ENCODE results near the gene ZNF516.
A peak's percentile ranks its signal among the peaks of the same experiment; 100 is the strongest.

The ZNF516 gene

GRCh38 chr18:76455003-76455676 lies 39.9 kb downstream of the ZNF516 start:
- Histone ChIP-seq H2BK15ac (ENCODE audit: low read depth, poor library complexity, severe bottlenecking) (no peak overlapping the region), H2AFZ (ENCODE audit: low read depth, low read length) (no peak overlapping the region), H3K9ac (ENCODE audit: low read length) (no peak overlapping the region), H3K9me3 (ENCODE audit: control insufficient read depth, low read length) (no peaks in the 10 kb centered on the region), H3K27me3 (ENCODE audit: control insufficient read depth in 1 of 2, insufficient read depth in 1 of 2, low read length in 2 of 2) (no peaks in the 10 kb centered on the region), H3K14ac (ENCODE audit: low read length in 2 of 2) (no peak overlapping the region), H2BK12ac (ENCODE audit: low read length in 2 of 2) (peak overlapping the region in 1 of 2 experiments; percentile 65), H3K18ac (ENCODE audit: low read depth in 1 of 2, low read length in 2 of 2) (peak overlapping the region; percentile 57 to 79), H2BK5ac (ENCODE audit: low read depth, low read length, poor library complexity, severe bottlenecking) (no peak overlapping the region), H2BK120ac (ENCODE audit: low read depth, low read length) (no peak overlapping the region), H3K4ac (ENCODE audit: low read depth in 1 of 2, low read length in 2 of 2) (peak overlapping the region in 1 of 2 experiments; percentile 65), H3K27ac (ENCODE audit: low read length, poor library complexity, severe bottlenecking) (peak overlapping the region; percentile 3), H3K36me3 (ENCODE audit: control insufficient read depth in 1 of 2, insufficient read depth in 2 of 2, low read depth in 1 of 2, low read length in 2 of 2) (peaks cover 6 to 13% of the 10 kb centered on the region in 2 experiments), H4K91ac (ENCODE audit: low read length) (no peak overlapping the region), H4K8ac (ENCODE audit: low read length) (peak overlapping the region; percentile 10), H2AK5ac (ENCODE audit: low read length, severe bottlenecking) (peak overlapping the region; percentile 14), H3K23ac (ENCODE audit: low read length in 2 of 2) (no peak overlapping the region), H3K79me1 (replicated peaks; ENCODE audit: low read length, poor library complexity, severe bottlenecking) (peaks cover 6% of the 10 kb centered on the region), H3K4me2 (ENCODE audit: low read length, poor library complexity, severe bottlenecking) (no peak overlapping the region), H3K4me3 (ENCODE audit: insufficient read depth in 1 of 2, low read depth in 1 of 2, low read length in 2 of 2) (no peak overlapping the region), H3K4me1 (ENCODE audit: control insufficient read depth, insufficient read depth, low read depth, low read length) (peaks cover 45% of the 10 kb centered on the region)
- 37% methylated on average over 7 of the region's 8 CpGs for WGBS
- DNase-seq, result peak; percentile 71

DNA sequence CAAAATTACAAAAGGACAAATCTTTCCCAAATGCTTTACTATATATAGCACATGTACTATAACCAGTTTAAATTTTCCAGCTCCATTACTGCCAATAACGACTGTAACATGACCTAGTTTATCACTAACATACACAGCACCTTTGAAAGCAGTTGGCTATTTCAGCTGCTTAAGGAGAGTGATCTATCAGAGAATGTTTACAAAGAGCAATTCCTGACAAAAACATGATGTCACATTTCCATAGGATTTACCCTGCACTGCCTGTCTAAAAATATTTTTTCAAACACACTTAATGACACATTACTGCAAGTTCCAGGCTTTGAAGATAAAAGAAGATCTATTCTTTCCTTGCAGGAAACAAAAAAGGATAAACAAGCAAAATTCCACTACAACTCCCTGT lies 40.6 kb downstream of the ZNF516 start:
- Histone ChIP-seq H3K27ac (ENCODE audit: low read length, poor library complexity, severe bottlenecking) (no peak overlapping the region), H3K4me1 (ENCODE audit: control insufficient read depth, insufficient read depth, low read depth, low read length) (peaks cover 40% of the 10 kb centered on the region), H3K9me3 (ENCODE audit: control insufficient read depth, low read length) (no peaks in the 10 kb centered on the region), H4K8ac (ENCODE audit: low read length) (no peak overlapping the region), H3K23ac (ENCODE audit: low read length in 2 of 2) (no peak overlapping the region), H2BK15ac (ENCODE audit: low read depth, poor library complexity, severe bottlenecking) (no peak overlapping the region), H2BK12ac (ENCODE audit: low read length in 2 of 2) (no peak overlapping the region), H3K4me3 (ENCODE audit: insufficient read depth in 1 of 2, low read depth in 1 of 2, low read length in 2 of 2) (no peak overlapping the region), H3K18ac (ENCODE audit: low read depth in 1 of 2, low read length in 2 of 2) (no peak overlapping the region), H3K27me3 (ENCODE audit: control insufficient read depth in 1 of 2, insufficient read depth in 1 of 2, low read length in 2 of 2) (no peaks in the 10 kb centered on the region), H3K4ac (ENCODE audit: low read depth in 1 of 2, low read length in 2 of 2) (no peak overlapping the region), H3K36me3 (ENCODE audit: control insufficient read depth in 1 of 2, insufficient read depth in 2 of 2, low read depth in 1 of 2, low read length in 2 of 2) (peaks cover 6 to 11% of the 10 kb centered on the region in 2 experiments), H3K79me1 (replicated peaks; ENCODE audit: low read length, poor library complexity, severe bottlenecking) (peaks cover 6% of the 10 kb centered on the region), H4K91ac (ENCODE audit: low read length) (no peak overlapping the region), H2BK120ac (ENCODE audit: low read depth, low read length) (no peak overlapping the region), H3K14ac (ENCODE audit: low read length in 2 of 2) (no peak overlapping the region), H3K9ac (ENCODE audit: low read length) (no peak overlapping the region), H2AFZ (ENCODE audit: low read depth, low read length) (no peak overlapping the region), H3K4me2 (ENCODE audit: low read length, poor library complexity, severe bottlenecking) (no peak overlapping the region), H2AK5ac (ENCODE audit: low read length, severe bottlenecking) (no peak overlapping the region), H2BK5ac (ENCODE audit: low read depth, low read length, poor library complexity, severe bottlenecking) (no peak overlapping the region)
- WGBS, result 0% methylated on average over 1 of the region's 1 CpG
- DNase-seq, result peak; percentile 75

DNA sequence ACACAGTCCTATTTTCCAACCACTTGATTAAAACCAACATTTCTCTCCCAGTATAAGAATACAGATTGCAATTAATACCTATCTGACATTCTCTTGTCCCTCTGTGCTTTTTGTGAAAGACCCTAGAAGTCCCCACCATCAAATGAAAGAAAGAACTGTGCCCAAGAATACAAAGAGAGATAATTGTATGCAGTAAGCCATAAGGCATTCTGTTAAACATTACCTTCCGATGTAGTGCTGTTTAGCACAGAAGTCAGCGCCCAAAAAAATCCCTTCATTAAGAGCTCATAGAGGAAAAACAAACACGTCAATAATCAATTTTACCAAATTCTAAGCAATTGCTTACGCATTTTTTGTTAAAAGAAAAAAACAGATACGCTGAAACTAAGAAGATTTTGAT lies 41.1 kb downstream of the ZNF516 start:
- H2AFZ ChIP-seq (ENCODE audit: low read depth, low read length), result no peak overlapping the region
- H3K14ac ChIP-seq (ENCODE audit: low read length in 2 of 2), result no peak overlapping the region
- no peaks in the 10 kb centered on the region for H3K27me3 ChIP-seq (ENCODE audit: control insufficient read depth in 1 of 2, insufficient read depth in 1 of 2, low read length in 2 of 2)
- H3K9ac ChIP-seq (ENCODE audit: low read length), result no peak overlapping the region
- no peak for DNase-seq
- no peak overlapping the region for H3K18ac ChIP-seq (ENCODE audit: low read depth in 1 of 2, low read length in 2 of 2)
- 76% methylated on average over 2 of the region's 5 CpGs for WGBS
- no peak overlapping the region for H4K91ac ChIP-seq (ENCODE audit: low read length)
- no peak overlapping the region for H4K8ac ChIP-seq (ENCODE audit: low read length)
- H3K9me3 ChIP-seq (ENCODE audit: control insufficient read depth, low read length), result no peaks in the 10 kb centered on the region
- H3K23ac ChIP-seq (ENCODE audit: low read length in 2 of 2), result no peak overlapping the region
- H3K4ac ChIP-seq (ENCODE audit: low read depth in 1 of 2, low read length in 2 of 2), result no peak overlapping the region
- H2BK120ac ChIP-seq (ENCODE audit: low read depth, low read length), result no peak overlapping the region
- no peak overlapping the region for H2BK5ac ChIP-seq (ENCODE audit: low read depth, low read length, poor library complexity, severe bottlenecking)
- H3K27ac ChIP-seq (ENCODE audit: low read length, poor library complexity, severe bottlenecking), result no peak overlapping the region
- peaks cover 39% of the 10 kb centered on the region for H3K4me1 ChIP-seq (ENCODE audit: control insufficient read depth, insufficient read depth, low read depth, low read length)
- H3K4me2 ChIP-seq (ENCODE audit: low read length, poor library complexity, severe bottlenecking), result peak overlapping the region; percentile 17
- peaks cover 6 to 7% of the 10 kb centered on the region in 2 experiments for H3K36me3 ChIP-seq (ENCODE audit: control insufficient read depth in 1 of 2, insufficient read depth in 2 of 2, low read depth in 1 of 2, low read length in 2 of 2)
- no peak overlapping the region for H2AK5ac ChIP-seq (ENCODE audit: low read length, severe bottlenecking)
- no peak overlapping the region for H2BK12ac ChIP-seq (ENCODE audit: low read length in 2 of 2)
- H2BK15ac ChIP-seq (ENCODE audit: low read depth, poor library complexity, severe bottlenecking), result no peak overlapping the region
- H3K4me3 ChIP-seq (ENCODE audit: insufficient read depth in 1 of 2, low read depth in 1 of 2, low read length in 2 of 2), result no peak overlapping the region
- H3K79me1 ChIP-seq (replicated peaks; ENCODE audit: low read length, poor library complexity, severe bottlenecking), result peaks cover 10% of the 10 kb centered on the region

DNA sequence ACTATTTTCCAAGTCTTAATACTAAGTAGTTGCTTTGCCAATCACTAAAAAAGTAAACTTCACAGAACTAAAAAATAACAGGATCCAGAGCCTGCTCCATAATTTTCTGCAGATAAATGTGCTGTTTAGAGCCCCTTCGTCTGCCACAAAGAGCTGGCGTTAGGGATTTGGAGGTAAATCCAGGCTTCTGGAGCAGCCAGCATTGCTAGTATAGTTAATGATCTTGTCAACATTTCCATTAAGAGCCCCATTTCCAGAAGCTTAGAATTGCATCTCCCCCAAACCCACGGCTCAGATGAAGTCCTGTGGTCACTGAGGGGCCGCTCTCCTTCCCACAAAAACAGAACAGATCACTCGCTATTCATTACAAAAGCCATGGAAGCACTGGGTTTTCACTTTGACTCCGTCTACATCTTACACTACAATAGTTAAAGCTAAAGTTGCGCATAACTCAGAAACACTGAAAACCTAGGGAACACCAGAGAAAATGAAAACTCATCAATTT lies 41.9 kb downstream of the ZNF516 start:
- no peak overlapping the region for H3K4ac ChIP-seq (ENCODE audit: low read depth in 1 of 2, low read length in 2 of 2)
- H3K4me1 ChIP-seq (ENCODE audit: control insufficient read depth, insufficient read depth, low read depth, low read length), result peaks cover 38% of the 10 kb centered on the region
- no peaks in the 10 kb centered on the region for H3K27me3 ChIP-seq (ENCODE audit: control insufficient read depth in 1 of 2, insufficient read depth in 1 of 2, low read length in 2 of 2)
- no peak overlapping the region for H4K8ac ChIP-seq (ENCODE audit: low read length)
- H2BK120ac ChIP-seq (ENCODE audit: low read depth, low read length), result no peak overlapping the region
- H3K9me3 ChIP-seq (ENCODE audit: control insufficient read depth, low read length), result no peaks in the 10 kb centered on the region
- peak overlapping the region; percentile 26 for H3K4me2 ChIP-seq (ENCODE audit: low read length, poor library complexity, severe bottlenecking)
- H3K36me3 ChIP-seq (ENCODE audit: control insufficient read depth in 1 of 2, insufficient read depth in 2 of 2, low read depth in 1 of 2, low read length in 2 of 2), result no peaks in the 10 kb centered on the region
- no peak overlapping the region for H3K18ac ChIP-seq (ENCODE audit: low read depth in 1 of 2, low read length in 2 of 2)
- H3K4me3 ChIP-seq (ENCODE audit: insufficient read depth in 1 of 2, low read depth in 1 of 2, low read length in 2 of 2), result no peak overlapping the region
- peaks cover 11% of the 10 kb centered on the region for H3K79me1 ChIP-seq (replicated peaks; ENCODE audit: low read length, poor library complexity, severe bottlenecking)
- 52% methylated on average over 7 of the region's 7 CpGs for WGBS
- DNase-seq, result peak; percentile 3
- no peak overlapping the region for H3K9ac ChIP-seq (ENCODE audit: low read length)
- H2BK15ac ChIP-seq (ENCODE audit: low read depth, poor library complexity, severe bottlenecking), result no peak overlapping the region
- no peak overlapping the region for H2AFZ ChIP-seq (ENCODE audit: low read depth, low read length)
- H2BK5ac ChIP-seq (ENCODE audit: low read depth, low read length, poor library complexity, severe bottlenecking), result no peak overlapping the region
- H2AK5ac ChIP-seq (ENCODE audit: low read length, severe bottlenecking), result no peak overlapping the region
- H2BK12ac ChIP-seq (ENCODE audit: low read length in 2 of 2), result no peak overlapping the region
- no peak overlapping the region for H3K14ac ChIP-seq (ENCODE audit: low read length in 2 of 2)
- H3K27ac ChIP-seq (ENCODE audit: low read length, poor library complexity, severe bottlenecking), result peak overlapping the region; percentile 22
- no peak overlapping the region for H3K23ac ChIP-seq (ENCODE audit: low read length in 2 of 2)
- no peak overlapping the region for H4K91ac ChIP-seq (ENCODE audit: low read length)
